ENCODE results near the gene IGLL5. TPM values are rescaled to one million over a fixed set of nuclear protein-coding genes. Genes with fewer than 3 reads are reported as not detected.

The IGLL5 gene
- total RNA-seq (2014; rRNA removed; shearing (Covaris generic)): not detected in 2 replicates
- polyA plus RNA-seq (2015; cell fraction: cytosol; rRNA removed): not detected in 2 replicates
- polyA plus RNA-seq (2015; cell fraction: nucleus; rRNA removed): not detected in 2 replicates

- no peak for DNase-seq (ENCODE audit: low read depth, low spot score)
- in situ Hi-C loops (cut with HindIII; ENCODE audit: low pct_unique_long_range_greater_than_20kb, low sequenced_read_pairs): no loop called here
These were observed at the start of gene IGLL5 for GRCh38 chr22:22887621-22888503. TSS of gene IGLL5 (plus strand) at chr22:22887816. CDS start at chr22:22888054, 238 bp downstream.

- in situ Hi-C loops (cut with HindIII; ENCODE audit: low pct_unique_long_range_greater_than_20kb, low sequenced_read_pairs): no loop called here
- no peak for DNase-seq (ENCODE audit: low read depth, low spot score)
These were observed 49.3 kb upstream of the IGLL5 start for GRCh38 chr22:22838148-22838786.

GRCh38 chr22:22839570-22840314 is 47.9 kb upstream of the IGLL5 start:
- DNase-seq (ENCODE audit: low read depth, low spot score): no peak
- in situ Hi-C loops (cut with HindIII; ENCODE audit: low pct_unique_long_range_greater_than_20kb, low sequenced_read_pairs): no loop called here

GRCh38 chr22:22840780-22841179 is 46.8 kb upstream of the IGLL5 start:
- in situ Hi-C loops (cut with HindIII; ENCODE audit: low pct_unique_long_range_greater_than_20kb, low sequenced_read_pairs): no loop called here
- DNase-seq (ENCODE audit: low read depth, low spot score): no peak

- in situ Hi-C loops (cut with HindIII; ENCODE audit: low pct_unique_long_range_greater_than_20kb, low sequenced_read_pairs): no loop called here
- no peak for DNase-seq (ENCODE audit: low read depth, low spot score)
These were observed 46.0 kb upstream of the IGLL5 start for GRCh38 chr22:22841598-22841997.

GRCh38 chr22:22842085-22842484 is 45.5 kb upstream of the IGLL5 start:
- DNase-seq (ENCODE audit: low read depth, low spot score): no peak
- in situ Hi-C loops (cut with HindIII; ENCODE audit: low pct_unique_long_range_greater_than_20kb, low sequenced_read_pairs): no loop called here

- in situ Hi-C loops (cut with HindIII; ENCODE audit: low pct_unique_long_range_greater_than_20kb, low sequenced_read_pairs): no loop called here
These were observed 43.8 kb upstream of the IGLL5 start for GRCh38 chr22:22843848-22844247.

GRCh38 chr22:22847241-22847640 is 40.4 kb upstream of the IGLL5 start:
- no peak for DNase-seq (ENCODE audit: low read depth, low spot score)
- in situ Hi-C loops (cut with HindIII; ENCODE audit: low pct_unique_long_range_greater_than_20kb, low sequenced_read_pairs): no loop called here

More at GRCh38 chr22:22843848-22844247, 43.8 kb upstream of the IGLL5 start:
- DNase-seq (ENCODE audit: low read depth, low spot score): no peak

GRCh38 chr22:22848364-22848866 is 39.2 kb upstream of the IGLL5 start:
- in situ Hi-C loops (cut with HindIII; ENCODE audit: low pct_unique_long_range_greater_than_20kb, low sequenced_read_pairs): no loop called here
- peak; percentile 76 for DNase-seq (ENCODE audit: low read depth, low spot score)

- no peak for DNase-seq (ENCODE audit: low read depth, low spot score)
- in situ Hi-C loops (cut with HindIII; ENCODE audit: low pct_unique_long_range_greater_than_20kb, low sequenced_read_pairs): no loop called here
These were observed 37.7 kb upstream of the IGLL5 start for GRCh38 chr22:22849640-22850610.

GRCh38 chr22:22851969-22852368 is 35.6 kb upstream of the IGLL5 start:
- in situ Hi-C loops (cut with HindIII; ENCODE audit: low pct_unique_long_range_greater_than_20kb, low sequenced_read_pairs): no loop called here
- no peak for DNase-seq (ENCODE audit: low read depth, low spot score)

- DNase-seq (ENCODE audit: low read depth, low spot score): no peak
- in situ Hi-C loops (cut with HindIII; ENCODE audit: low pct_unique_long_range_greater_than_20kb, low sequenced_read_pairs): no loop called here
These were observed 33.9 kb upstream of the IGLL5 start for GRCh38 chr22:22853713-22854112.

GRCh38 chr22:22854466-22854865 is 33.1 kb upstream of the IGLL5 start:
- in situ Hi-C loops (cut with HindIII; ENCODE audit: low pct_unique_long_range_greater_than_20kb, low sequenced_read_pairs): no loop called here

GRCh38 chr22:22855085-22855484 is 32.5 kb upstream of the IGLL5 start:
- in situ Hi-C loops (cut with HindIII; ENCODE audit: low pct_unique_long_range_greater_than_20kb, low sequenced_read_pairs): no loop called here
- no peak for DNase-seq (ENCODE audit: low read depth, low spot score)

More at GRCh38 chr22:22854466-22854865, 33.1 kb upstream of the IGLL5 start:
- DNase-seq (ENCODE audit: low read depth, low spot score): no peak

GRCh38 chr22:22855617-22856308 is 31.9 kb upstream of the IGLL5 start:
- peak; percentile 33 for DNase-seq (ENCODE audit: low read depth, low spot score)
- in situ Hi-C loops (cut with HindIII; ENCODE audit: low pct_unique_long_range_greater_than_20kb, low sequenced_read_pairs): no loop called here

GRCh38 chr22:22856364-22856763 is 31.3 kb upstream of the IGLL5 start:
- in situ Hi-C loops (cut with HindIII; ENCODE audit: low pct_unique_long_range_greater_than_20kb, low sequenced_read_pairs): no loop called here
- no peak for DNase-seq (ENCODE audit: low read depth, low spot score)

All from SK-MEL-5 (cell line).